ENCODE measurements around the gene LMF1. TPM values are rescaled to one million over a fixed set of nuclear protein-coding genes. Genes with fewer than 3 reads are reported as not detected.
A peak's percentile ranks its signal among the peaks of the same experiment; 100 is the strongest.

Gene LMF1
- total RNA-seq, 1 donor from 2014 or later = 24.6 TPM

GRCh38 chr16:974611-975261 lies 4.0 kb upstream of the LMF1 start:
- H3K9me3 Mint-ChIP-seq (ENCODE audit: unreplicated experiment) = no peaks in the 10 kb centered on the region

GRCh38 chr16:974001-974601 lies 3.3 kb upstream of the LMF1 start:
- no peak for DNase-seq (ENCODE audit: extremely low spot score, unreplicated experiment)
- H3K4me3 Mint-ChIP-seq (ENCODE audit: unreplicated experiment) = no peak overlapping the region

More at GRCh38 chr16:974611-975261, 4.0 kb upstream of the LMF1 start:
- Mint-ChIP-seq H3K4me1 (ENCODE audit: unreplicated experiment) (peaks cover 3% of the 10 kb centered on the region), H3K27me3 (ENCODE audit: unreplicated experiment) (peaks cover 11% of the 10 kb centered on the region), H3K27ac (ENCODE audit: unreplicated experiment) (no peak overlapping the region), H3K4me3 (ENCODE audit: unreplicated experiment) (no peak overlapping the region), H3K36me3 (ENCODE audit: unreplicated experiment) (no peaks in the 10 kb centered on the region)
- DNase-seq (ENCODE audit: extremely low spot score, unreplicated experiment) = no peak
- TF ChIP-seq CTCF (IDR thresholded peaks at IDR 0.05) = no peak

GRCh38 chr16:973366-973765 lies 2.6 kb upstream of the LMF1 start:
- no peak overlapping the region for H3K27ac Mint-ChIP-seq (ENCODE audit: unreplicated experiment)

More at GRCh38 chr16:974001-974601, 3.3 kb upstream of the LMF1 start:
- H3K27ac Mint-ChIP-seq (ENCODE audit: unreplicated experiment) = no peak overlapping the region
- no peaks in the 10 kb centered on the region for H3K9me3 Mint-ChIP-seq (ENCODE audit: unreplicated experiment)
- H3K36me3 Mint-ChIP-seq (ENCODE audit: unreplicated experiment) = no peaks in the 10 kb centered on the region
- TF ChIP-seq CTCF (IDR thresholded peaks at IDR 0.05) = no peak
- H3K4me1 Mint-ChIP-seq (ENCODE audit: unreplicated experiment) = peaks cover 9% of the 10 kb centered on the region
- H3K27me3 Mint-ChIP-seq (ENCODE audit: unreplicated experiment) = peaks cover 6% of the 10 kb centered on the region

GRCh38 chr16:972316-973002 lies 1.7 kb upstream of the LMF1 start:
- TF ChIP-seq CTCF (IDR thresholded peaks at IDR 0.05) = no peak
- H3K4me3 Mint-ChIP-seq (ENCODE audit: unreplicated experiment) = no peak overlapping the region

More at GRCh38 chr16:973366-973765, 2.6 kb upstream of the LMF1 start:
- Mint-ChIP-seq H3K27me3 (ENCODE audit: unreplicated experiment) (peaks cover 5% of the 10 kb centered on the region), H3K9me3 (ENCODE audit: unreplicated experiment) (no peaks in the 10 kb centered on the region), H3K4me3 (ENCODE audit: unreplicated experiment) (no peak overlapping the region), H3K4me1 (ENCODE audit: unreplicated experiment) (peaks cover 12% of the 10 kb centered on the region), H3K36me3 (ENCODE audit: unreplicated experiment) (no peaks in the 10 kb centered on the region)
- TF ChIP-seq CTCF (IDR thresholded peaks at IDR 0.05) = no peak
- no peak for DNase-seq (ENCODE audit: extremely low spot score, unreplicated experiment)

GRCh38 chr16:971981-972315 lies 1.2 kb upstream of the LMF1 start:
- no peaks in the 10 kb centered on the region for H3K9me3 Mint-ChIP-seq (ENCODE audit: unreplicated experiment)
- peaks cover 12% of the 10 kb centered on the region for H3K4me1 Mint-ChIP-seq (ENCODE audit: unreplicated experiment)
- H3K4me3 Mint-ChIP-seq (ENCODE audit: unreplicated experiment) = peak overlapping the region; percentile 61
- no peak overlapping the region for H3K27ac Mint-ChIP-seq (ENCODE audit: unreplicated experiment)
- peaks cover 2% of the 10 kb centered on the region for H3K27me3 Mint-ChIP-seq (ENCODE audit: unreplicated experiment)
- H3K36me3 Mint-ChIP-seq (ENCODE audit: unreplicated experiment) = peaks cover 5% of the 10 kb centered on the region
- TF ChIP-seq CTCF (IDR thresholded peaks at IDR 0.05) = no peak
- no peak for DNase-seq (ENCODE audit: extremely low spot score, unreplicated experiment)

More at GRCh38 chr16:972316-973002, 1.7 kb upstream of the LMF1 start:
- Mint-ChIP-seq H3K9me3 (ENCODE audit: unreplicated experiment) (no peaks in the 10 kb centered on the region), H3K36me3 (ENCODE audit: unreplicated experiment) (peaks cover 5% of the 10 kb centered on the region), H3K4me1 (ENCODE audit: unreplicated experiment) (peaks cover 12% of the 10 kb centered on the region), H3K27ac (ENCODE audit: unreplicated experiment) (no peak overlapping the region), H3K27me3 (ENCODE audit: unreplicated experiment) (peaks cover 2% of the 10 kb centered on the region)
- peak; percentile 77 for DNase-seq (ENCODE audit: extremely low spot score, unreplicated experiment)

Data from osteocyte (in vitro differentiated cells).